K562 (cell line): ENCODE results near the gene FBRS.

ENCODE experiments used
- COPS2 ChIP-seq: fragments of 450-650 bp; conservative IDR thresholded peaks from 2 replicates; pipeline ENCODE4 v1.6.1; 2016; ENCODE audit warnings: mild to moderate bottlenecking, moderate library complexity
- CTBP1 ChIP-seq: fragments of 450-650 bp; IDR thresholded peaks from 2 replicates; pipeline ENCODE4 v1.6.1; 2016; ENCODE audit warnings: borderline replicate concordance
- E2F4 ChIP-seq: sonication (generic); formaldehyde crosslinking; IDR thresholded peaks from 2 replicates; pipeline ENCODE4 v1.8.0; 2022; ENCODE audit warnings: mild to moderate bottlenecking, low read depth, missing genetic modification reagents
- EP300 ChIP-seq: IDR thresholded peaks from 2 replicates; pipeline ENCODE4 v1.6.1; 2012; ENCODE audit warnings: low read length, improper control_type of control experiment
- FOXJ3 ChIP-seq: sonication (generic); formaldehyde crosslinking; IDR thresholded peaks from 2 replicates; pipeline ENCODE4 v1.4.0; 2020; ENCODE audit warnings: mild to moderate bottlenecking, missing genetic modification reagents
- MYC ChIP-seq, 2 experiments: fragments of 250-450 bp in 1 of 2; sonication (Bioruptor Pico) in 1 of 2; IDR thresholded peaks; 2 replicates each; pipeline versions ENCODE4 v1.5.1 to v1.6.1; 2012 to 2021; ENCODE audit warnings: low read depth in 2 of 2, borderline replicate concordance in 1 of 2, improper control_type of control experiment in 1 of 2, low read length in 1 of 2, mild to moderate bottlenecking in 1 of 2, moderate library complexity in 1 of 2
- POLR2H ChIP-seq: IDR thresholded peaks from 2 replicates; pipeline ENCODE4 v1.6.1; 2016; ENCODE audit warnings: missing genetic modification characterization, low read depth, mild to moderate bottlenecking, control low read depth, missing compliant biosample characterization, moderate library complexity
- SMC3 ChIP-seq: conservative IDR thresholded peaks from 2 replicates; pipeline ENCODE4 v1.6.1; 2011; ENCODE audit warnings: low read depth, low read length, improper control_type of control experiment; ENCODE audit not compliant: insufficient read depth
- SRSF1 ChIP-seq: fragments of 200-400 bp; formaldehyde crosslinking; IDR thresholded peaks from 2 replicates; pipeline ENCODE4 v1.6.1; 2017; ENCODE audit warnings: mild to moderate bottlenecking, low read depth, low read length, moderate library complexity
- TAF1 ChIP-seq: IDR thresholded peaks from 2 replicates; pipeline ENCODE4 v1.6.1; 2011; ENCODE audit warnings: mild to moderate bottlenecking, low read length, moderate library complexity; ENCODE audit not compliant: insufficient read depth, control insufficient read depth, severe bottlenecking; ENCODE audit errors: extremely low read depth

GRCh38 chr16:30647274-30647571, 11.0 kb upstream of the FBRS start:
- TF ChIP-seq COPS2 (no peak), POLR2H (tag) (no peak), MYC (IDR thresholded peaks at IDR 0.05; ENCODE audit: low read depth, low read length) (no peak), MYC (CRISPR knock-in tag; IDR thresholded peaks at IDR 0.05; ENCODE audit: borderline replicate concordance, low read depth) (no peak), CTBP1 (no peak), E2F4 (CRISPR knock-in tag) (no peak), EP300 (no peak), TAF1 (no peak), SMC3 (no peak), SRSF1 (no peak), FOXJ3 (CRISPR knock-in tag) (no peak)
